ENCODE data around the gene UNKL.

Gene UNKL

GRCh38 chr16:1394367-1394951 is 20.0 kb downstream of the UNKL start:
- Histone ChIP-seq H3K36me3 (ENCODE audit: control insufficient read depth, insufficient read depth, low read length) (no peaks in the 10 kb centered on the region), H3K4me1 (no peaks in the 10 kb centered on the region), H3K4me3 (ENCODE audit: low read depth, low read length) (no peak overlapping the region), H3K27ac (no peak overlapping the region), H3K79me2 (peaks cover 7% of the 10 kb centered on the region), H3K27me3 (ENCODE audit: control insufficient read depth, insufficient read depth, low read length) (no peaks in the 10 kb centered on the region), H3K9ac (no peak overlapping the region), H2AFZ (no peak overlapping the region), H3K9me3 (ENCODE audit: control insufficient read depth, low read length) (no peaks in the 10 kb centered on the region), H3K4me2 (ENCODE audit: low read length) (no peak overlapping the region)
- TF ChIP-seq, protein P1, sequence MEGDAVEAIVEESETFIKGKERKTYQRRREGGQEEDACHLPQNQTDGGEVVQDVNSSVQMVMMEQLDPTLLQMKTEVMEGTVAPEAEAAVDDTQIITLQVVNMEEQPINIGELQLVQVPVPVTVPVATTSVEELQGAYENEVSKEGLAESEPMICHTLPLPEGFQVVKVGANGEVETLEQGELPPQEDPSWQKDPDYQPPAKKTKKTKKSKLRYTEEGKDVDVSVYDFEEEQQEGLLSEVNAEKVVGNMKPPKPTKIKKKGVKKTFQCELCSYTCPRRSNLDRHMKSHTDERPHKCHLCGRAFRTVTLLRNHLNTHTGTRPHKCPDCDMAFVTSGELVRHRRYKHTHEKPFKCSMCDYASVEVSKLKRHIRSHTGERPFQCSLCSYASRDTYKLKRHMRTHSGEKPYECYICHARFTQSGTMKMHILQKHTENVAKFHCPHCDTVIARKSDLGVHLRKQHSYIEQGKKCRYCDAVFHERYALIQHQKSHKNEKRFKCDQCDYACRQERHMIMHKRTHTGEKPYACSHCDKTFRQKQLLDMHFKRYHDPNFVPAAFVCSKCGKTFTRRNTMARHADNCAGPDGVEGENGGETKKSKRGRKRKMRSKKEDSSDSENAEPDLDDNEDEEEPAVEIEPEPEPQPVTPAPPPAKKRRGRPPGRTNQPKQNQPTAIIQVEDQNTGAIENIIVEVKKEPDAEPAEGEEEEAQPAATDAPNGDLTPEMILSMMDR (IDR thresholded peaks at IDR 0.05), result no peak

DNA sequence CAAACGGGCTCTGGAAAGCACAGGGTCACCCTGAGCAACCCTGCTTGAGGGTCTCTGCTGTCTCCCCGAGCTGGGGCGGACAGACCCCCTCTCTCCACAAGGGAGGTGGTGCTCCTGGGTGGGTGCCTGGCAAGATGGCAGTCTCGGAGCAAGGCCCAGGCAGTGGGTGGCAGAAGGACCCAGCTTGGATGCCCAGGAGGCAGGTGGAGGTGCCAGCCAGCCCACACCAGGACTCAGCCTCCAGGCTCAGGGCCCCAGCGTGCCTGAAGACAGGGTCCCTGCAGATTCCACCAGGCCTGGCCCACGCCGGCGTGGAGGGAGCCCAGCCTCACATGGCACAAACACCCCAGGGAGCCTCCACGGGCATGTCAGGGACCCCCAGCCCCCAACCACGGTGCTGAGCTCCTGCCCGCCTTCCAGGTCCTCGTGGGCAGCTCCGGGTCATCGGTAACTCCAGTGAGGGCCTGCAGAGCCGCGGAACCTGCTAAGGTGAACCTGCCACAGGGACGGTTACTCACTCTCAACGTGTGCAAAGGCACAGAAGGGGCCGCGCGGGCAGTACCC is 20.8 kb downstream of the UNKL start:
- H3K4me3 ChIP-seq (ENCODE audit: low read depth, low read length), result no peak overlapping the region
- TF ChIP-seq, protein P1 (IDR thresholded peaks at IDR 0.05), result no peak
- peaks cover 7% of the 10 kb centered on the region for H3K79me2 ChIP-seq
- H3K27ac ChIP-seq, result no peak overlapping the region
- no peak overlapping the region for H3K9ac ChIP-seq
- H3K9me3 ChIP-seq (ENCODE audit: control insufficient read depth, low read length), result no peaks in the 10 kb centered on the region
- H3K4me1 ChIP-seq, result no peaks in the 10 kb centered on the region
- no peak overlapping the region for H2AFZ ChIP-seq
- no peaks in the 10 kb centered on the region for H3K36me3 ChIP-seq (ENCODE audit: control insufficient read depth, insufficient read depth, low read length)
- H3K4me2 ChIP-seq (ENCODE audit: low read length), result no peak overlapping the region
- H3K27me3 ChIP-seq (ENCODE audit: control insufficient read depth, insufficient read depth, low read length), result no peaks in the 10 kb centered on the region

GRCh38 chr16:1392826-1393225 is 21.7 kb downstream of the UNKL start:
- TF ChIP-seq, protein P1 (IDR thresholded peaks at IDR 0.05), result no peak
- no peaks in the 10 kb centered on the region for H3K27me3 ChIP-seq (ENCODE audit: control insufficient read depth, insufficient read depth, low read length)
- H3K4me3 ChIP-seq (ENCODE audit: low read depth, low read length), result no peak overlapping the region
- H3K4me1 ChIP-seq, result no peaks in the 10 kb centered on the region
- no peak overlapping the region for H3K4me2 ChIP-seq (ENCODE audit: low read length)
- no peaks in the 10 kb centered on the region for H3K36me3 ChIP-seq (ENCODE audit: control insufficient read depth, insufficient read depth, low read length)
- peaks cover 4% of the 10 kb centered on the region for H3K79me2 ChIP-seq
- H3K27ac ChIP-seq, result no peak overlapping the region
- H2AFZ ChIP-seq, result no peak overlapping the region
- H3K9ac ChIP-seq, result no peak overlapping the region
- H3K9me3 ChIP-seq (ENCODE audit: control insufficient read depth, low read length), result no peaks in the 10 kb centered on the region

DNA sequence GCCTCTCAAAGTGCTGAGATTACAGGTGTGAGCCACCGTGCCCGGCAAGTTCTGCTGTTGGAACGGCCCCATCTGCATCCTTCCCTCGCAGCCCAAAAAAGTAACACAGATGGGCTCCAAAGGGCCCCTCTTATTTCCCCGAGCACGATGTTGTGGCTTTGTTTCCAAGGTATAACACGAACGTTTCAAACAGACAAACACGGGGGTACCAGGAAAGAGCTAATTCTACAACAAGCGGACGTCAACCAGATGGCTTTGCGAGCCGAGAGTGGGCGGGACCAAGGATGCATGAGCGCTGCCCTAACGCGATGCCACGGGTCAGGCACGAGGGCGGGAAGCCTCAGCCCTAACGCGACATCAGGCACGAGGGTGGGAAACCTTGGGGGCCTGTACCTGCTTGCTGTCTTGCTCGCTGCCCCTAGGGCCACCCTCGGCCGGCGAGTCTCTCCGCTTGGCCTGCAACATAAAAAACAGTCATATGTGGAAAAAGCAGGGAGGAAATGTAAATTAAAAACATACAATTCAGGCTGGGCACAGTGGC is 24.2 kb downstream of the UNKL start:
- H3K4me3 ChIP-seq (ENCODE audit: low read depth, low read length), result no peak overlapping the region
- H3K36me3 ChIP-seq (ENCODE audit: control insufficient read depth, insufficient read depth, low read length), result no peaks in the 10 kb centered on the region
- TF ChIP-seq, protein P1 (IDR thresholded peaks at IDR 0.05), result no peak
- H3K79me2 ChIP-seq, result peaks cover 2% of the 10 kb centered on the region
- no peaks in the 10 kb centered on the region for H3K27me3 ChIP-seq (ENCODE audit: control insufficient read depth, insufficient read depth, low read length)
- H3K9ac ChIP-seq, result no peak overlapping the region
- no peaks in the 10 kb centered on the region for H3K4me1 ChIP-seq
- no peak overlapping the region for H3K4me2 ChIP-seq (ENCODE audit: low read length)
- H3K9me3 ChIP-seq (ENCODE audit: control insufficient read depth, low read length), result no peaks in the 10 kb centered on the region
- no peak overlapping the region for H3K27ac ChIP-seq
- no peak overlapping the region for H2AFZ ChIP-seq

DNA sequence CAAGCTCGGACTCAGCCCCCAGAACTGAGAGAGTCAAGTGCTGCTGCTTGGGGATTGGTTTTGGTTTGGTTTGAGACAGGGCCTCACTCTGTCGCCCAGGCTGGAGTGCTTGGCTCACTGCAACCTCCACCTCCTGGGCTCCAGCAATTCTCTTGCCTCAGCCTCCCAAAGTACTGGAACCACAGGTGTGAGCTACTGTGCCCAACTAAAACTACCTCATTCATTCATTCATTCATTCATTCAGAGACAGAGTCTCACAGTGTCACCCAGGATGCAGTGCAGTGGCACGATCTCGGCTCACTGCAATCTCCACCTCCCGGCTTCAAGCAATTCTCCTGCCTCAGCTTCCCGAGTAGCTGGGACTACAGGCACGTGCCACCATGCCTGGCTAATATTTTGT is 24.7 kb downstream of the UNKL start:
- Histone ChIP-seq H3K4me2 (ENCODE audit: low read length) (no peak overlapping the region), H3K27ac (no peak overlapping the region), H3K27me3 (ENCODE audit: control insufficient read depth, insufficient read depth, low read length) (no peaks in the 10 kb centered on the region), H3K9ac (no peak overlapping the region), H3K9me3 (ENCODE audit: control insufficient read depth, low read length) (no peaks in the 10 kb centered on the region), H3K4me1 (no peaks in the 10 kb centered on the region), H3K36me3 (ENCODE audit: control insufficient read depth, insufficient read depth, low read length) (no peaks in the 10 kb centered on the region), H2AFZ (no peak overlapping the region), H3K4me3 (ENCODE audit: low read depth, low read length) (no peak overlapping the region), H3K79me2 (peaks cover 2% of the 10 kb centered on the region)
- TF ChIP-seq, protein P1 (IDR thresholded peaks at IDR 0.05), result no peak

All from parathyroid adenoma (tissue), 2 donors.